Astrocyte (in vitro differentiated cells and primary cell): ENCODE data around the gene ATXN1. TPM values are rescaled to one million over a fixed set of nuclear protein-coding genes. Genes with fewer than 3 reads are reported as not detected.

Experiments used
- DNase-seq: peaks from one replicate; pipeline ENCODE4 v3.0.0-alpha.2; 2010; ENCODE audit warnings: low read depth
- FAIRE-seq: peaks from 2 replicates; lab custom pipeline; 2011; peaks lifted over from hg19 to GRCh38; lab: Jason Lieb, UNC
- H2AFZ ChIP-seq: 2 replicates; pipeline ENCODE4 v1.6.0; 2012; ENCODE audit warnings: low read depth, low read length, inconsistent platforms
- H3K27ac ChIP-seq: 2 replicates; pipeline ENCODE4 v1.5.1; 2011; ENCODE audit warnings: low read depth, low read length, inconsistent platforms
- H3K27me3 ChIP-seq: 2 replicates; pipeline ENCODE4 v1.6.0; 2011; ENCODE audit warnings: low read length, inconsistent platforms; ENCODE audit not compliant: insufficient read depth
- H3K36me3 ChIP-seq: 2 replicates; pipeline ENCODE4 v1.5.1; 2011; ENCODE audit warnings: low read length, inconsistent platforms; ENCODE audit not compliant: insufficient read depth
- H3K4me1 ChIP-seq: 2 replicates; pipeline ENCODE4 v1.5.1; 2011; ENCODE audit warnings: low read length, inconsistent platforms; ENCODE audit not compliant: insufficient read depth
- H3K4me2 ChIP-seq: 2 replicates; pipeline ENCODE4 v1.6.0; 2012; ENCODE audit warnings: low read length, inconsistent platforms
- H3K4me3 ChIP-seq: 2 replicates; pipeline ENCODE4 v1.5.1; 2011; ENCODE audit warnings: low read depth, mild to moderate bottlenecking, low read length, inconsistent platforms; ENCODE audit not compliant: insufficient read depth
- H3K79me2 ChIP-seq: 2 replicates; pipeline ENCODE4 v1.6.0; 2012; ENCODE audit warnings: mild to moderate bottlenecking, low read length, inconsistent platforms; ENCODE audit not compliant: insufficient read depth
- H3K9ac ChIP-seq: 2 replicates; pipeline ENCODE4 v1.6.0; 2012; ENCODE audit warnings: mild to moderate bottlenecking, low read length, inconsistent platforms
- H3K9me3 ChIP-seq: 2 replicates; pipeline ENCODE4 v1.5.1; 2012; ENCODE audit warnings: low read depth, mild to moderate bottlenecking, low read length, inconsistent platforms; ENCODE audit not compliant: insufficient read depth
- H4K20me1 ChIP-seq: 2 replicates; pipeline ENCODE4 v1.6.0; 2012; ENCODE audit warnings: low read length, inconsistent platforms; ENCODE audit not compliant: insufficient read depth
- H3K27ac Mint-ChIP-seq: one replicate; pipeline ENCODE4 v1.8.0; 2021; ENCODE audit warnings: mild to moderate bottlenecking, mixed read lengths; ENCODE audit not compliant: unreplicated experiment
- H3K27me3 Mint-ChIP-seq: one replicate; pipeline ENCODE4 v1.8.0; 2021; ENCODE audit warnings: low read depth, mixed read lengths; ENCODE audit not compliant: unreplicated experiment
- H3K36me3 Mint-ChIP-seq: one replicate; pipeline ENCODE4 v1.8.0; 2021; ENCODE audit warnings: low read depth, mixed read lengths; ENCODE audit not compliant: unreplicated experiment
- H3K4me1 Mint-ChIP-seq: one replicate; pipeline ENCODE4 v1.8.0; 2021; ENCODE audit warnings: low read depth, mixed read lengths; ENCODE audit not compliant: unreplicated experiment
- H3K4me3 Mint-ChIP-seq: one replicate; pipeline ENCODE4 v1.8.0; 2021; ENCODE audit warnings: mild to moderate bottlenecking, moderate library complexity, mixed read lengths; ENCODE audit not compliant: unreplicated experiment
- H3K9me3 Mint-ChIP-seq: one replicate; pipeline ENCODE4 v1.8.0; 2021; ENCODE audit warnings: mild to moderate bottlenecking, mixed read lengths; ENCODE audit not compliant: unreplicated experiment
- EZH2 ChIP-seq: IDR thresholded peaks from 2 replicates; pipeline ENCODE4 v1.6.1; 2012; ENCODE audit warnings: mild to moderate bottlenecking, low read length, inconsistent platforms; ENCODE audit not compliant: insufficient read depth
- total RNA-seq: library from RNA; stranded (reverse); gene quantifications from 2 replicates; pipeline ENCODE4 v1.2.1, GENCODE V29; 2021
- TF ChIP-seq, protein P1 (sequence below): IDR thresholded peaks from 2 replicates; pipeline ENCODE4 v1.5.1; 2011; ENCODE audit warnings: low read depth, mild to moderate bottlenecking, inconsistent platforms, low read length, moderate library complexity; ENCODE audit not compliant: insufficient read depth

The ATXN1 gene
- total RNA-seq, 1 donor from 2014 or later = 70.9 TPM

DNA sequence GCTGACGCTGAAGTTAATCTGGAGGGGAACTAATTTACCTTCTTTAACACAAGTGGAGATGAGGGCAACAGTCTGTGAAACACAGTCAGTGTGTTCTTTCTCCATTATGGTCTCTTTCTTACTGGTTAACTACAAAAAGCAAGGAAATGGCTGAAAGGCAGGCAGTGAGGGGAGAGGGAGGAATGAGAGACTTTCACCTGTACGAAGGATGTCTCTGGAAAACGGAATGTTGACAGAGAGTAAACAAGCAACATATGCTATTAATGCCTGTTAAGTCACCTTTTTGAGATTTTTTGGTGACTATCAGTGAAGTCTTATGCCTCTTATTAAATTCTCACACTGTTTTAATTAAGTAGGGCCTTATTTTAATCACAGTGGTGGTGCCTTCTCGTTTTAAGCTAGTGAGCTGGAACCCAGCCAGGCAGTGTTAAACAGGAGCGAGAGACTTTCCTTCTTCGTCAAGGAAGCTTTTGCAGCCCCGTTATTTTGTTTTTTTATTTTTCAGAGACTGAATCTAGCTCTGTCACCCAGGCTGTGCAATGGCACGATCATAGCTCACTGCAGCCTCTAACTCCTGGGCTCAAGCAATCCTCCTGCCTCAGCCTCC lies 165.6 kb downstream of the ATXN1 start:
- Histone ChIP-seq H3K27me3 (no peaks in the 10 kb centered on the region), H3K4me1 (no peaks in the 10 kb centered on the region), H3K4me2 (no peak overlapping the region), H3K9ac (no peak overlapping the region), H4K20me1 (peaks cover 26% of the 10 kb centered on the region), H3K79me2 (peaks cover 5% of the 10 kb centered on the region), H3K9me3 (peaks cover 2% of the 10 kb centered on the region), H3K4me3 (no peak overlapping the region), H3K36me3 (no peaks in the 10 kb centered on the region), H2AFZ (no peak overlapping the region), H3K27ac (no peak overlapping the region)
- DNase-seq = no peak
- Mint-ChIP-seq H3K4me3 (no peak overlapping the region), H3K27ac (no peak overlapping the region), H3K9me3 (no peaks in the 10 kb centered on the region), H3K27me3 (no peaks in the 10 kb centered on the region), H3K4me1 (peaks cover 11% of the 10 kb centered on the region), H3K36me3 (peaks cover 14% of the 10 kb centered on the region)
- no peak for FAIRE-seq
- no peak for TF ChIP-seq EZH2
- TF ChIP-seq, protein P1, sequence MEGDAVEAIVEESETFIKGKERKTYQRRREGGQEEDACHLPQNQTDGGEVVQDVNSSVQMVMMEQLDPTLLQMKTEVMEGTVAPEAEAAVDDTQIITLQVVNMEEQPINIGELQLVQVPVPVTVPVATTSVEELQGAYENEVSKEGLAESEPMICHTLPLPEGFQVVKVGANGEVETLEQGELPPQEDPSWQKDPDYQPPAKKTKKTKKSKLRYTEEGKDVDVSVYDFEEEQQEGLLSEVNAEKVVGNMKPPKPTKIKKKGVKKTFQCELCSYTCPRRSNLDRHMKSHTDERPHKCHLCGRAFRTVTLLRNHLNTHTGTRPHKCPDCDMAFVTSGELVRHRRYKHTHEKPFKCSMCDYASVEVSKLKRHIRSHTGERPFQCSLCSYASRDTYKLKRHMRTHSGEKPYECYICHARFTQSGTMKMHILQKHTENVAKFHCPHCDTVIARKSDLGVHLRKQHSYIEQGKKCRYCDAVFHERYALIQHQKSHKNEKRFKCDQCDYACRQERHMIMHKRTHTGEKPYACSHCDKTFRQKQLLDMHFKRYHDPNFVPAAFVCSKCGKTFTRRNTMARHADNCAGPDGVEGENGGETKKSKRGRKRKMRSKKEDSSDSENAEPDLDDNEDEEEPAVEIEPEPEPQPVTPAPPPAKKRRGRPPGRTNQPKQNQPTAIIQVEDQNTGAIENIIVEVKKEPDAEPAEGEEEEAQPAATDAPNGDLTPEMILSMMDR = no peak

DNA sequence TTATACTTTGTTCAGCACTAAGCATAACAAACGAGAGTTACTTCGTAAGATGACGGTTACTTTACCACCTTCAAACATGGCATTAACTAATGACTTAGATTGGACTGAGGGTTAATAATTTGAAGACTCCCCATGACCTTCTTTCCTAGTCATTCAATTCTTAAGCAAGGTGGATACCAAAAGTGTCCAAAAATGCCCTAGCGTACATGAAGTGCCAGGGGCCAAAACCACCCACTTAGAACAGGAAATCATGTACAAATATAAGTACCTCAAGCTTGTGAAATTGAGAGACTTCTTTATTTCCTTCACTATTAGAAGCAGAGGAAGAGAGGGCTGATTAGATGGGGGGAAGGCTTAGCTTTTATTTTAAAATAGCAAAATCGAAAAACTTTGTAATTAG lies 166.4 kb downstream of the ATXN1 start:
- Mint-ChIP-seq H3K9me3 (no peaks in the 10 kb centered on the region), H3K27ac (no peak overlapping the region), H3K4me3 (no peak overlapping the region), H3K36me3 (peaks cover 12% of the 10 kb centered on the region), H3K4me1 (peaks cover 6% of the 10 kb centered on the region), H3K27me3 (no peaks in the 10 kb centered on the region)
- TF ChIP-seq, protein P1 = no peak
- TF ChIP-seq EZH2 = no peak
- Histone ChIP-seq H3K4me3 (no peak overlapping the region), H3K9me3 (peaks cover 2% of the 10 kb centered on the region), H3K4me2 (no peak overlapping the region), H2AFZ (no peak overlapping the region), H4K20me1 (peaks cover 26% of the 10 kb centered on the region), H3K27ac (no peak overlapping the region), H3K36me3 (no peaks in the 10 kb centered on the region), H3K27me3 (no peaks in the 10 kb centered on the region), H3K9ac (no peak overlapping the region), H3K4me1 (no peaks in the 10 kb centered on the region), H3K79me2 (peaks cover 5% of the 10 kb centered on the region)
- DNase-seq (no peak), FAIRE-seq (no peak)

DNA sequence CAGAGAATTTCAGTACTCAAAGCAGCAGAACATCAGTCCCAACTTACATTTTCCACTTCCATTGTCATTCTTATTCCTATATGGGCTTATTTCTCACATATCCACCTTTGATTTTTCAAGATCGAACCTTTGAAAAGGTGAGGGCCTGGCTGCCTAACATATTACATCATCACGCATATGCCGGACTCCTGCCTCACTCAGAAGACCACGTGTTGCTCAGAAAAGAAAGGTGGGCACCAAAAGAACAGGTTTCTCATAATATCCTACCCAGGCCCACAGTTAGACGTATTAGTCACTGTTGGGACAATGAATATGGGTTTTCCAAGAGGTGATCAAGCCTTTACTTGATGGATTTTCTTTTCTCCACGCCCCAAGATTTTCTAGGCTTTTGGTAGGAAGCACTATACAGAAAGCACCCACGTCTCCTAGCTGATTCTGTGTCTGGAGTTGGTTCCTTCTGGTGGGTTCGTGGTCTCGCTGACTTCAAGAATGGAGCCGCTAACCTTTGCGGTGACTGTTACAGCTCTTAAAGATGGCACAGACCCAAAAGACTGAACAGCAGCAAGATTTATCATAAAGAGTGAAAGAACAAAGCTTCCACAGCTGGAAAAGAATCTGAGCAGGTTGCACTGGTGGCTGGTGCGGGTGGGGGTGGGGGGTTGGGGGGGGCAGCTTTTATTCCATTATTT lies 168.9 kb downstream of the ATXN1 start:
- Histone ChIP-seq H4K20me1 (peaks cover 14% of the 10 kb centered on the region), H3K27ac (no peak overlapping the region), H3K27me3 (no peaks in the 10 kb centered on the region), H3K36me3 (no peaks in the 10 kb centered on the region), H3K9me3 (peaks cover 2% of the 10 kb centered on the region), H3K4me3 (no peak overlapping the region), H3K79me2 (no peaks in the 10 kb centered on the region), H3K4me2 (no peak overlapping the region), H3K9ac (no peak overlapping the region), H3K4me1 (peaks cover 4% of the 10 kb centered on the region), H2AFZ (no peak overlapping the region)
- no peaks in the 10 kb centered on the region for H3K27me3 Mint-ChIP-seq
- DNase-seq (no peak), FAIRE-seq (no peak)
- H3K36me3 Mint-ChIP-seq = peaks cover 10% of the 10 kb centered on the region
- no peak for TF ChIP-seq EZH2
- TF ChIP-seq, protein P1 = no peak
- peak overlapping the region; percentile 75 for H3K27ac Mint-ChIP-seq
- H3K4me3 Mint-ChIP-seq = no peak overlapping the region
- peaks cover 17% of the 10 kb centered on the region for H3K4me1 Mint-ChIP-seq
- no peaks in the 10 kb centered on the region for H3K9me3 Mint-ChIP-seq
